Breast epithelium (tissue), 3 donors: ENCODE data around the gene GNA12.

Experiments used
- POLR2A ChIP-seq: fragments of 450-650 bp; IDR thresholded peaks from one replicate; pipeline ENCODE4 v1.6.1; 2016; ENCODE audit warnings: antibody characterized with exemption, mild to moderate bottlenecking, moderate library complexity
- TF ChIP-seq, protein P1 (sequence below), 3 donors: fragments of 450-650 bp; IDR thresholded peaks; one replicate each; pipeline ENCODE4 v1.5.1; 2016 to 2017; ENCODE audit warnings: antibody characterized with exemption in 3 of 3, mild to moderate bottlenecking in 3 of 3, moderate library complexity in 3 of 3

DNA sequence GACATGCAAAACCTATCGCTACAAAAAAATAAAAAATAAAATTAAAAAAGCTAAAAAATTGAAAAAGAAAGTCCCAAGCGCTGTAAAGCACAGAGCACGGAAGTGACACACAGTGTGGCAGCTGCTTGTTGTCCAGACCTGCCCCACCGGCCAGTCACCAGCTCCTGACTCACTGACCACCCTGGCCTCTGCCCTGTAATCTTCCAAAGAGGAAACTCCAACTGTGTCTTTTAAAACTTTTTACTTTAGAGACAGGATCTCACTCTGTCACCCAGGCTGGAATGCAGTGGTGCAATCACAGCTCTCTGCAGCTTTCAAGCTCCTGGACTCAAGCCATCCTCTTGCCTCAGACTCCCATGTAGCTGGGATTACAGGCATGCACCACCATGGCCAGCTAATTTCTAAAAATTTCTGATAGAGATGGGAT lies 23.6 kb downstream of the GNA12 start:
- no peak for TF ChIP-seq POLR2A
- TF ChIP-seq, protein P1, sequence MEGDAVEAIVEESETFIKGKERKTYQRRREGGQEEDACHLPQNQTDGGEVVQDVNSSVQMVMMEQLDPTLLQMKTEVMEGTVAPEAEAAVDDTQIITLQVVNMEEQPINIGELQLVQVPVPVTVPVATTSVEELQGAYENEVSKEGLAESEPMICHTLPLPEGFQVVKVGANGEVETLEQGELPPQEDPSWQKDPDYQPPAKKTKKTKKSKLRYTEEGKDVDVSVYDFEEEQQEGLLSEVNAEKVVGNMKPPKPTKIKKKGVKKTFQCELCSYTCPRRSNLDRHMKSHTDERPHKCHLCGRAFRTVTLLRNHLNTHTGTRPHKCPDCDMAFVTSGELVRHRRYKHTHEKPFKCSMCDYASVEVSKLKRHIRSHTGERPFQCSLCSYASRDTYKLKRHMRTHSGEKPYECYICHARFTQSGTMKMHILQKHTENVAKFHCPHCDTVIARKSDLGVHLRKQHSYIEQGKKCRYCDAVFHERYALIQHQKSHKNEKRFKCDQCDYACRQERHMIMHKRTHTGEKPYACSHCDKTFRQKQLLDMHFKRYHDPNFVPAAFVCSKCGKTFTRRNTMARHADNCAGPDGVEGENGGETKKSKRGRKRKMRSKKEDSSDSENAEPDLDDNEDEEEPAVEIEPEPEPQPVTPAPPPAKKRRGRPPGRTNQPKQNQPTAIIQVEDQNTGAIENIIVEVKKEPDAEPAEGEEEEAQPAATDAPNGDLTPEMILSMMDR (IDR thresholded peaks at IDR 0.05) = no peak
